ENCODE measurements around the gene EPHA8. TPM values are rescaled to one million over a fixed set of nuclear protein-coding genes. Genes with fewer than 3 reads are reported as not detected.

Gene EPHA8
- total and polyA plus RNA-seq, 2 of the 13 experiments (the other 11 are each of a cell fraction or from before 2014, with no cell fraction given): not detected

DNA sequence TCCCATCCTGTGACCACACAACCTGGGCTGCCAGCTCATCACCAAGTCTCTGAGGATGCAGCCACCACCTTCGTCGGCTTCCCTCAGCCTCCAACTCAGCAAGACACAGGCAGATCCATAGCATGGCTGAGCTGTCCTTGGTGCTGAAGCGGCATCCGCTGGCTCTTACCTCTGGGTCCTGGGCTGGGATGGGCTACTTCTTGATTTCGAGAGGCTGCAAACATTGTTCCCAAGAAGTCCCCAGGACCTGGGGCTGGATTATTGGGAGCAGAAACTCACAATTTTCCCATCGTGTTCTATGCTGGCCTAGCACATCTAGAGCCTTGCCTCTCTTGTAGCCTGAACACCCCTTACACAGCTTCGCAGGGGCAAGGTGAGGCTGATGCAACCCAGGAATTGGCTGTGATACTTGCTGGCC, 48.2 kb downstream of the EPHA8 start (continued):
- TF ChIP-seq RAD21 (CRISPR knock-in tag; IDR thresholded peaks at IDR 0.05) (no peak), ZNF44 (CRISPR knock-in tag; IDR thresholded peaks at IDR 0.05) (no peak), MED13 (CRISPR knock-in tag; IDR thresholded peaks at IDR 0.05) (no peak), PITX1 (CRISPR knock-in tag; IDR thresholded peaks at IDR 0.05) (no peak), EED (CRISPR knock-in tag; IDR thresholded peaks at IDR 0.05) (no peak), GABPA (IDR thresholded peaks at IDR 0.05; ENCODE audit: low read depth, low read length) (no peak), GABPA (CRISPR knock-in tag; IDR thresholded peaks at IDR 0.05; ENCODE audit: low read depth) (no peak), SIN3A (IDR thresholded peaks at IDR 0.05; ENCODE audit: borderline replicate concordance, low read depth, low read length) (no peak), ZNF841 (CRISPR knock-in tag; IDR thresholded peaks at IDR 0.05; ENCODE audit: borderline replicate concordance) (no peak), TEAD3 (CRISPR knock-in tag; optimal IDR thresholded peaks at IDR 0.05; ENCODE audit: borderline replicate concordance) (no peak), STAG1 (CRISPR knock-in tag; IDR thresholded peaks at IDR 0.05) (no peak), HNRNPUL1 (IDR thresholded peaks at IDR 0.05; ENCODE audit: low read depth, low read length) (no peak), TOPORS (CRISPR knock-in tag; IDR thresholded peaks at IDR 0.05) (no peak), U2AF1 (optimal IDR thresholded peaks at IDR 0.05; ENCODE audit: low read depth, low read length) (no peak), ZNF652 (CRISPR knock-in tag; IDR thresholded peaks at IDR 0.05; ENCODE audit: borderline replicate concordance, low read depth) (no peak), FIP1L1 (IDR thresholded peaks at IDR 0.05; ENCODE audit: borderline replicate concordance, insufficient read depth, low read depth, low read length) (no peak), ZFAT (CRISPR knock-in tag; conservative IDR thresholded peaks at IDR 0.05) (no peak), MAZ (IDR thresholded peaks at IDR 0.05; ENCODE audit: borderline replicate concordance, low read depth, low read length) (no peak), MAZ (CRISPR knock-in tag; IDR thresholded peaks at IDR 0.05; ENCODE audit: low read depth) (no peak), HNRNPK (IDR thresholded peaks at IDR 0.05; ENCODE audit: low read depth, low read length, poor library complexity, severe bottlenecking) (no peak)
- TF ChIP-seq, protein P1, sequence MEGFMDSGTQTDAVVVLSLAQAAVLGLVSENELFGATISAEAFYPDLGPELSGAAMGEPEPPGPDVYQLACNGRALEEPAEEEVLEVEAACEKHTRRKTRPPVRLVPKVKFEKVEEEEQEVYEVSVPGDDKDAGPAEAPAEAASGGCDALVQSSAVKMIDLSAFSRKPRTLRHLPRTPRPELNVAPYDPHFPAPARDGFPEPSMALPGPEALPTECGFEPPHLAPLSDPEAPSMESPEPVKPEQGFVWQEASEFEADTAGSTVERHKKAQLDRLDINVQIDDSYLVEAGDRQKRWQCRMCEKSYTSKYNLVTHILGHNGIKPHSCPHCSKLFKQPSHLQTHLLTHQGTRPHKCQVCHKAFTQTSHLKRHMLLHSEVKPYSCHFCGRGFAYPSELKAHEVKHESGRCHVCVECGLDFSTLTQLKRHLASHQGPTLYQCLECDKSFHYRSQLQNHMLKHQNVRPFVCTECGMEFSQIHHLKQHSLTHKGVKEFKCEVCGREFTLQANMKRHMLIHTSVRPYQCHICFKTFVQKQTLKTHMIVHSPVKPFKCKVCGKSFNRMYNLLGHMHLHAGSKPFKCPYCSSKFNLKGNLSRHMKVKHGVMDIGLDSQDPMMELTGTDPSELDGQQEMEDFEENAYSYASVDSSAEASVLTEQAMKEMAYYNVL (CRISPR knock-in tag; IDR thresholded peaks at IDR 0.05; ENCODE audit: borderline replicate concordance): no peak
- TF ChIP-seq, protein P2, sequence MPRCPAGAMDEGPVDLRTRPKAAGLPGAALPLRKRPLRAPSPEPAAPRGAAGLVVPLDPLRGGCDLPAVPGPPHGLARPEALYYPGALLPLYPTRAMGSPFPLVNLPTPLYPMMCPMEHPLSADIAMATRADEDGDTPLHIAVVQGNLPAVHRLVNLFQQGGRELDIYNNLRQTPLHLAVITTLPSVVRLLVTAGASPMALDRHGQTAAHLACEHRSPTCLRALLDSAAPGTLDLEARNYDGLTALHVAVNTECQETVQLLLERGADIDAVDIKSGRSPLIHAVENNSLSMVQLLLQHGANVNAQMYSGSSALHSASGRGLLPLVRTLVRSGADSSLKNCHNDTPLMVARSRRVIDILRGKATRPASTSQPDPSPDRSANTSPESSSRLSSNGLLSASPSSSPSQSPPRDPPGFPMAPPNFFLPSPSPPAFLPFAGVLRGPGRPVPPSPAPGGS (CRISPR knock-in tag; IDR thresholded peaks at IDR 0.05): no peak
- TF ChIP-seq, protein P3, sequence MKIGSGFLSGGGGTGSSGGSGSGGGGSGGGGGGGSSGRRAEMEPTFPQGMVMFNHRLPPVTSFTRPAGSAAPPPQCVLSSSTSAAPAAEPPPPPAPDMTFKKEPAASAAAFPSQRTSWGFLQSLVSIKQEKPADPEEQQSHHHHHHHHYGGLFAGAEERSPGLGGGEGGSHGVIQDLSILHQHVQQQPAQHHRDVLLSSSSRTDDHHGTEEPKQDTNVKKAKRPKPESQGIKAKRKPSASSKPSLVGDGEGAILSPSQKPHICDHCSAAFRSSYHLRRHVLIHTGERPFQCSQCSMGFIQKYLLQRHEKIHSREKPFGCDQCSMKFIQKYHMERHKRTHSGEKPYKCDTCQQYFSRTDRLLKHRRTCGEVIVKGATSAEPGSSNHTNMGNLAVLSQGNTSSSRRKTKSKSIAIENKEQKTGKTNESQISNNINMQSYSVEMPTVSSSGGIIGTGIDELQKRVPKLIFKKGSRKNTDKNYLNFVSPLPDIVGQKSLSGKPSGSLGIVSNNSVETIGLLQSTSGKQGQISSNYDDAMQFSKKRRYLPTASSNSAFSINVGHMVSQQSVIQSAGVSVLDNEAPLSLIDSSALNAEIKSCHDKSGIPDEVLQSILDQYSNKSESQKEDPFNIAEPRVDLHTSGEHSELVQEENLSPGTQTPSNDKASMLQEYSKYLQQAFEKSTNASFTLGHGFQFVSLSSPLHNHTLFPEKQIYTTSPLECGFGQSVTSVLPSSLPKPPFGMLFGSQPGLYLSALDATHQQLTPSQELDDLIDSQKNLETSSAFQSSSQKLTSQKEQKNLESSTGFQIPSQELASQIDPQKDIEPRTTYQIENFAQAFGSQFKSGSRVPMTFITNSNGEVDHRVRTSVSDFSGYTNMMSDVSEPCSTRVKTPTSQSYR (CRISPR knock-in tag; IDR thresholded peaks at IDR 0.05; ENCODE audit: borderline replicate concordance): peak; percentile 55
- TF ChIP-seq, protein P4, sequence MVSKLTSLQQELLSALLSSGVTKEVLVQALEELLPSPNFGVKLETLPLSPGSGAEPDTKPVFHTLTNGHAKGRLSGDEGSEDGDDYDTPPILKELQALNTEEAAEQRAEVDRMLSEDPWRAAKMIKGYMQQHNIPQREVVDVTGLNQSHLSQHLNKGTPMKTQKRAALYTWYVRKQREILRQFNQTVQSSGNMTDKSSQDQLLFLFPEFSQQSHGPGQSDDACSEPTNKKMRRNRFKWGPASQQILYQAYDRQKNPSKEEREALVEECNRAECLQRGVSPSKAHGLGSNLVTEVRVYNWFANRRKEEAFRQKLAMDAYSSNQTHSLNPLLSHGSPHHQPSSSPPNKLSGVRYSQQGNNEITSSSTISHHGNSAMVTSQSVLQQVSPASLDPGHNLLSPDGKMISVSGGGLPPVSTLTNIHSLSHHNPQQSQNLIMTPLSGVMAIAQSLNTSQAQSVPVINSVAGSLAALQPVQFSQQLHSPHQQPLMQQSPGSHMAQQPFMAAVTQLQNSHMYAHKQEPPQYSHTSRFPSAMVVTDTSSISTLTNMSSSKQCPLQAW (CRISPR knock-in tag; IDR thresholded peaks at IDR 0.05): no peak
- TF ChIP-seq, protein P5, sequence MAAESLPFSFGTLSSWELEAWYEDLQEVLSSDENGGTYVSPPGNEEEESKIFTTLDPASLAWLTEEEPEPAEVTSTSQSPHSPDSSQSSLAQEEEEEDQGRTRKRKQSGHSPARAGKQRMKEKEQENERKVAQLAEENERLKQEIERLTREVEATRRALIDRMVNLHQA (CRISPR knock-in tag; IDR thresholded peaks at IDR 0.05): no peak
